Stimulated activated CD8-positive, alpha-beta memory T cell treated with anti-CD3 and anti-CD28 coated beads, Interleukin-12 subunit alpha, Interleukin-12 subunit beta, amount 100 ng/mL, for 4 hours (primary cell): ENCODE measurements around the gene TMOD2.
A peak's percentile ranks its signal among the peaks of the same experiment; 100 is the strongest.

ENCODE experiments used
- DNase-seq: peaks from one replicate; pipeline ENCODE4 v3.0.0-alpha.2; 2020; ENCODE audit warnings: low read depth

TMOD2 gene

GRCh38 chr15:51818150-51818549 lies 66.8 kb downstream of the TMOD2 start:
- no peak for DNase-seq

DNA sequence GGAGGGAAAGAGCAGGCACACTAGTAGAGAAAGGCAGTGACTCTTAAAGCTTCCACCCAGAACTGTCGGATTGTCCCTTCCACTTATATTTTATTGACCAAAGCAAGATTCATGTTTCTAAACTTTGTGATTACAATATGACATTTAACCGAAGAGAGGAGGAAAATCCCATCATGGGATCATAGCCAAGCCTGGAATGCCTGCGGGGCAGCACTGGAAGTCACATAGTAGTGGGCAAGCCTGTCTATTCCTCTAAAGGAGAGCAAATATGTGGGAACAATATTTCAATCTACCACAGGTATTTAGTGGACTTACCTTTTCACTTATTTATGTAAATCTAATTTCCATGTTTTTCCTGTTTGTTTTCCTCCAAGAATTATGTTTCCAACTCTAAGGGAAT lies 74.3 kb downstream of the TMOD2 start:
- DNase-seq, result no peak

GRCh38 chr15:51828621-51829375 lies 77.4 kb downstream of the TMOD2 start:
- DNase-seq, result no peak

- DNase-seq, result peak; percentile 82
These were observed 78.2 kb downstream of the TMOD2 start, which contains the start of gene TMOD3 for GRCh38 chr15:51829376-51830275. Gene TMOD3 (plus strand): TSS chr15:51829653. CDS start chr15:51862885, 33,232 bp downstream.

GRCh38 chr15:51830276-51830806 lies 78.9 kb downstream of the TMOD2 start:
- DNase-seq, result no peak

- DNase-seq, result no peak
These were observed 82.4 kb downstream of the TMOD2 start for GRCh38 chr15:51833772-51834171.

DNA sequence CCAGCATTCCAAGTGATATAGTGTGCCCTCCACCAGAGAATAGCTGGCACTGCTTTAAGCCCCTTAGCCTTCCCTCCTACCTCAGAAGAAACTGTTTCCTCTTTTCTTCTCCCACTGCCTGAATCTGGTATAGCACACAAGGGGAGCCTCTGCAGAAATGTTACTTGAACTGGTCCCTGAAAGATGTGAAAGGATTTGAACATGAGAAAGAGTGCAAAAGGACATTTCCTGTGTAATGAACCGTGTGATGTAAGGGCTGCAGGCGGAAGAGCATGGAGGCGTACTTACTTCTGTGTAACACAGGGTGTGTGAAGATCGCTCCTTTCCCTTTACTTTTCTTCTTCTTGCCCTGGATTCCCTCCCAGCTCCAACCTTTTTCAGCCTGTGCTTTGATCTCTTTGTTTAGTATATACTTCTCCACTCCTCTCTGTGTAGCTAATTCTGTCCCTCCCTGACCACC lies 86.4 kb downstream of the TMOD2 start:
- DNase-seq, result no peak

GRCh38 chr15:51838270-51838669 lies 86.9 kb downstream of the TMOD2 start:
- DNase-seq, result no peak

DNA sequence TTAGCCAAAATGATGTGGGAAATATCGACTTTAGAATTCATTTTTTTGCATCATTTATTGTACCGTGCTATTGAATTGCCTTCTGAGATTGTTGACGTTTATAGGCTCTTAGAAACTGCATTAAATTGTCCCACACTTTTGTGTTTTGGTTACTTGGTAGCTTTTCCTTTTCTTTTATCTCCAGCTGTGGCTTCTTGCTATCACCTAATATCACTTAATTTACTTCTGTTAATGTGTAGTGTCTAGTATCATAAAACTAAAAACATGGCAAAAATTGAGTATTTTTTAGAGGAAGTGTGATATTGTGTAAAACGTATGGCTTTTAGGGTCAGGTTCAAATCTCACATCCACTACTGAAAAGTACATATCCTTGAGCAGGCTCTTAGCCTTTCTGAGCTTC lies 89.3 kb downstream of the TMOD2 start:
- DNase-seq, result no peak

DNA sequence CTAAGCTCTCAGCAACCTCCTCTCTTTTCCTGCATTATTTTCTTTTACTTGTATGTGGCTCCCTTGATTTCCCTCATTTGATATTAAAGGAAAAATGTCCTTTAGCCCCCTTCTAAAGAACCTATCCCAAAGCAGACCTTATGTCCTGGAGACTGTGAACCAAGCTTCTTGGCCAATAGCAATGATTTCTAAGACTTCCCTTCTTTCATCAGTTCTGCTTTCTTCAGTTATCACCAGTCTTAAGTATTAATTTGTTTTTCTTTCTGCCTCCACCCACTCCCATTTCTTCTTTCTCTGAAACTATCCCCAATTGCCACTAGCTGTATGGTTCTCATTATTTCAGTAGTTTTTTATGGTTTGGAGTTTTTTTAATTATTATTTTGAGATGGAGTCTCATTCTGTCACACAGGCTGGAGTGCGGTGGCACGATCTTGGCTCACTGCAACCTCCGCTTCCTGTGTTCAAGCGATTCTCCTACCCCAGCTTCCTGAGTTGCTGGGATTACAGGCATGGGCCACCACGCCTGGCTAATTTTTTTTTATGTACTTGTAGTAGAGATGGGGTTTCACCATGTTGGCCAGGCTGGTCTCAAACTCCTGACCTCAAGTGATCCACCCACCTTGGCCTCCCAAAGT lies 90.1 kb downstream of the TMOD2 start:
- DNase-seq, result no peak

- DNase-seq, result no peak
These were observed 90.9 kb downstream of the TMOD2 start for GRCh38 chr15:51842265-51842664.

GRCh38 chr15:51842852-51843737 lies 91.7 kb downstream of the TMOD2 start:
- DNase-seq, result no peak

GRCh38 chr15:51844747-51845426 lies 93.5 kb downstream of the TMOD2 start:
- no peak for DNase-seq

DNA sequence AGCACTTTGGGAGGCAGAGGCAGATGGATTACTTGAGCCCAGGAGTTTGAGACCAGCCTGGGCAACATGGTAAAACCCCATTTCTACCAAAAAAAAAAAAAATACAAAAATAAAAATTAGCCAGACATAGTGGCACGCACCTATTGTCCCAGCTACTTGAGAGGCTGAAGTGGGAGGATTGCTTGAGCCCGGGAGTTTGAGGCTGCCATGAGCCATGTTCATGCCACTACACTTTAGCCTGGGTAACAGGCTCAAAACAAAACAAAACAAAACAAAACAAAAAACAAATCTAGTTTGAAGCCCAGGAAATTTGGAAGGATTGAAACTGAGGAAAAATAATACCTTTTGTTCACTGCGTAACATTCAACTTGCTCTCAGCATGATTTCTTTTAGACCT lies 94.7 kb downstream of the TMOD2 start:
- no peak for DNase-seq

DNA sequence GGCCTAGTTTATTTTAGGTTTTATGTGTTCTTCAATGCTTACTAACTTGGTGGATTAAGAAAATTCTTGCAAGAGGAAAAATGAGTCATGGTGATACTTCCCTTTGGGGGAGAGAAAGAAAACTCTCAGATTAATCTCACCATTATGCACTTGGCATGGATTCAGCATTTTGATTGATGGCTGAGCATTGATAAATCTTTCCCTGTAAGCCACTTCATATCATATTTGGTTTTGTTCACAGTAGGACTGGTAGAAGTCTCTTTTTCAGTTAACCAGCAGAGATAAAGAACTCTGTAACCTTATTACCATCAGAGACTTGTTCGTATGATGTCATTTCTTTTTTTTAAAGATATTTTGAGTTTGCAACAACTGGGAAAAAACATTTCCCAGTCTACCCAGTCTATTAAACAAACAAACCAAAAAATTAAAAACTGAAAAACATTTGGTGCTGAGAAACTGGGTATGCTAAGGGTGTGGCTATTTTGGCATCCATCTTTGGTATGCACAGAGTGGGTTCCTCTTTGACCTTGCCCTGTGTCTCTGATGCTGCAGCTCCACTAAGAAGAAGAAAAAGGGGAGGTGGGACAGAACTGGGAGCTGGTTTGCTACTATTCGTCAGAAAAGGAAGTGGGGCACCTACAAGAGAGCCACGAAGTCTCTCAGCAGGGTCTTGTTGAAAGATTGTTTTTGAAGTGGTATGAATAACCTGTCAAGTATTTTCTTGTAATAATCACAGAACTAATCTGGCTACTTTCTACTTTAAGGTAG lies 95.2 kb downstream of the TMOD2 start:
- no peak for DNase-seq

DNA sequence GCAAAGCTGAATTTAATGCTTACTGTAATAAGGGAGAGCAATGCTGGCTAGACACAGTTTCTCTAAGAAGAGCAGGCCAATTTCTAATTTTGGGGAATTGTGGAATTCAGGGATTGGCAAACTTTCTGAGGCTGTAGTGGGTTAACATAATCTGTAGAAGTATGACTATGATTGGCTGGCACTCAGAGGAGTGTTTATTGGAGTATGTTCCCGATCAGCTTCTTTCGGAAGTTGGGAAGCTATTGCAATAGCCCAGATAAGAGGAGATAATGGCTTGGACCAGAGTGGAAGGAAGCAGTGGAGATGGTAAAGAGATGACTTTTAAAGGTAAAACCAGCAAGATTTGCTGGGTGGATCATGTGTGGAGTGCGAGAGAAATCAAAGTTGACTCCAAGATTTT lies 97.4 kb downstream of the TMOD2 start:
- DNase-seq, result no peak

- no peak for DNase-seq
These were observed 98.5 kb downstream of the TMOD2 start for GRCh38 chr15:51849860-51850259.

DNA sequence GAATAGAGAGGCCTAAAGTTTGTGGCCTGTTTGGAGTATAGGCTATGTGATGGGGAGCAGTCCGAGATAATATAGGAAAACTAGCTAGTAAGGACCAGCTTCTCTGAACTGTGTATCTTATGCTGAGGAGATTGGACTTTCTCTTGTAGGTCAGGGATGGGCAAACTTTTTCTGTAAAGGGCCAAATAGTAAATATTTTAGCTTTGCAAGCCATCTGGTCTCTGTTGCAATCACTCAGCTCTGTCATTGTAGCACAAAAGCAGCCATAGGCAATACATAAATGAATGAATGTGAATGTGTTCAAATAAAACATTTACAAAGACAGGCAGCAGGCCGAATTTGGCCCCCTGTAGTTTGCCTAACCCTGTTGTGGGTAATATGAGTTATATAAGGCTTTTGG lies 102.6 kb downstream of the TMOD2 start:
- no peak for DNase-seq

- no peak for DNase-seq
These were observed 104.2 kb downstream of the TMOD2 start for GRCh38 chr15:51855612-51856011.
